ENCODE data around the gene MYL7.

The MYL7 gene

DNA sequence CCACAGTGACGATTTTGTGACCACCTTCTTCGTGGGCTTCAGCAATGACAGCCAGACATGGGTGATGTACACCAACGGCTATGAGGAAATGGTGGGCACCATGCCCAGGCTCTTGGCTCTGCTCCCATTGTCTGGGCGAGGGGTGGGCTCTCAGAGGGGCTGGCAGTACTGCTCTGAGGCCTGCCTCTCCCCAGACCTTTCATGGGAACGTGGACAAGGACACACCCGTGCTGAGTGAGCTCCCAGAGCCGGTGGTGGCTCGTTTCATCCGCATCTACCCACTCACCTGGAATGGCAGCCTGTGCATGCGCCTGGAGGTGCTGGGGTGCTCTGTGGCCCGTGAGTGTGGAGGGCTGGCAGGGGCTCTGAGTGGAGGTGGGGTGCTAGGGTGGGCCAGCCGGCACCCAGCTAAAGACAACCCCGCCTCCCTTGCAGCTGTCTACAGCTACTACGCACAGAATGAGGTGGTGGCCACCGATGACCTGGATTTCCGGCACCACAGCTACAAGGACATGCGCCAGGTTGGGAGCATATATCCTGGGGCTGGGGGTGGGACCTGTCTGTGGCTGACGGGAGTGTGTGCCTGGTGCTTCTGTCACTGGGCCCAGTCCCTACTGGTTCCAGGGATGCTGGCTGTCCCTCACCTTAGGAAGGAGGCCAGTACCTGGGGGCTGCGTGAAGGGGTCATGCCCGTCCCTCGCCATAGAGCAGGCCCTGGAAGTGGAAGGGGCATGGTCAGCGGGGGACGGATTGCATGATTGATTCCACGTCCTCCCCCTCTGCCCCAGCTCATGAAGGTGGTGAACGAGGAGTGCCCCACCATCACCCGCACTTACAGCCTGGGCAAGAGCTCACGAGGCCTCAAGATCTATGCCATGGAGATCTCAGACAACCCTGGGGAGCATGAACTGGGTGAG, 30.2 kb downstream of the MYL7 start:
- Histone ChIP-seq H3K79me2 (ENCODE audit: insufficient read depth, low read length) (no peaks in the 10 kb centered on the region), H4K20me1 (ENCODE audit: low read depth, low read length) (no peaks in the 10 kb centered on the region), H2AFZ (ENCODE audit: low read depth, low read length, severe bottlenecking) (no peak overlapping the region), H3K27me3 (ENCODE audit: low read length) (no peaks in the 10 kb centered on the region), H3F3A (ENCODE audit: insufficient read depth) (no peaks in the 10 kb centered on the region), H3K9me3 (ENCODE audit: insufficient read depth, low read length) (no peaks in the 10 kb centered on the region), H3K9ac (ENCODE audit: low read length) (no peak overlapping the region), H3K4me3 (ENCODE audit: insufficient read depth, low read length, poor library complexity, severe bottlenecking) (no peak overlapping the region), H3K36me3 (ENCODE audit: low read length) (no peaks in the 10 kb centered on the region), H3K9me2 (replicated peaks; ENCODE audit: insufficient read depth, low read length) (no peaks in the 10 kb centered on the region), H3K27ac (ENCODE audit: low read depth, low read length) (no peak overlapping the region), H3K4me2 (ENCODE audit: low read depth, low read length, poor library complexity, severe bottlenecking) (no peak overlapping the region)
- TF ChIP-seq EZH2phosphoT487 (conservative IDR thresholded peaks at IDR 0.05; ENCODE audit: low read length), result no peak
- TF ChIP-seq, protein P1, sequence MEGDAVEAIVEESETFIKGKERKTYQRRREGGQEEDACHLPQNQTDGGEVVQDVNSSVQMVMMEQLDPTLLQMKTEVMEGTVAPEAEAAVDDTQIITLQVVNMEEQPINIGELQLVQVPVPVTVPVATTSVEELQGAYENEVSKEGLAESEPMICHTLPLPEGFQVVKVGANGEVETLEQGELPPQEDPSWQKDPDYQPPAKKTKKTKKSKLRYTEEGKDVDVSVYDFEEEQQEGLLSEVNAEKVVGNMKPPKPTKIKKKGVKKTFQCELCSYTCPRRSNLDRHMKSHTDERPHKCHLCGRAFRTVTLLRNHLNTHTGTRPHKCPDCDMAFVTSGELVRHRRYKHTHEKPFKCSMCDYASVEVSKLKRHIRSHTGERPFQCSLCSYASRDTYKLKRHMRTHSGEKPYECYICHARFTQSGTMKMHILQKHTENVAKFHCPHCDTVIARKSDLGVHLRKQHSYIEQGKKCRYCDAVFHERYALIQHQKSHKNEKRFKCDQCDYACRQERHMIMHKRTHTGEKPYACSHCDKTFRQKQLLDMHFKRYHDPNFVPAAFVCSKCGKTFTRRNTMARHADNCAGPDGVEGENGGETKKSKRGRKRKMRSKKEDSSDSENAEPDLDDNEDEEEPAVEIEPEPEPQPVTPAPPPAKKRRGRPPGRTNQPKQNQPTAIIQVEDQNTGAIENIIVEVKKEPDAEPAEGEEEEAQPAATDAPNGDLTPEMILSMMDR (IDR thresholded peaks at IDR 0.05; ENCODE audit: insufficient read depth, low read length, poor library complexity, severe bottlenecking), result no peak

DNA sequence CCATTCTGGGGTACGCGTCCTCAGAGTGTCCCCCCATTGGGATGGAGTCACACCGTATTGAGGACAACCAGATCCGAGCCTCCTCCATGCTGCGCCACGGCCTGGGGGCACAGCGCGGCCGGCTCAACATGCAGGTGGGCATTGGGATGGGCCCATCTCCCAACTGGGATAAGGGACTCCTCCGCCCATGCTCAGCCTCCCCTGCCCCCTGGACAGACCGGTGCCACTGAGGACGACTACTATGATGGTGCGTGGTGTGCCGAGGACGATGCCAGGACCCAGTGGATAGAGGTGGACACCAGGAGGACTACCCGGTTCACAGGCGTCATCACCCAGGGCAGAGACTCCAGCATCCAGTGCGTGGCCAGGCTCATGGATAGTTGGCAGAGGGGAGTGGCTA, 31.1 kb downstream of the MYL7 start:
- Histone ChIP-seq H3K9me3 (ENCODE audit: insufficient read depth, low read length) (no peaks in the 10 kb centered on the region), H4K20me1 (ENCODE audit: low read depth, low read length) (no peaks in the 10 kb centered on the region), H3K27ac (ENCODE audit: low read depth, low read length) (no peak overlapping the region), H3K4me3 (ENCODE audit: insufficient read depth, low read length, poor library complexity, severe bottlenecking) (no peak overlapping the region), H3K9ac (ENCODE audit: low read length) (no peak overlapping the region), H3K27me3 (ENCODE audit: low read length) (no peaks in the 10 kb centered on the region), H3K36me3 (ENCODE audit: low read length) (no peaks in the 10 kb centered on the region), H3K79me2 (ENCODE audit: insufficient read depth, low read length) (no peaks in the 10 kb centered on the region), H3K4me2 (ENCODE audit: low read depth, low read length, poor library complexity, severe bottlenecking) (no peak overlapping the region), H2AFZ (ENCODE audit: low read depth, low read length, severe bottlenecking) (no peak overlapping the region), H3F3A (ENCODE audit: insufficient read depth) (no peaks in the 10 kb centered on the region), H3K9me2 (replicated peaks; ENCODE audit: insufficient read depth, low read length) (no peaks in the 10 kb centered on the region)
- no peak for TF ChIP-seq EZH2phosphoT487 (conservative IDR thresholded peaks at IDR 0.05; ENCODE audit: low read length)
- TF ChIP-seq, protein P1 (IDR thresholded peaks at IDR 0.05; ENCODE audit: insufficient read depth, low read length, poor library complexity, severe bottlenecking), result no peak

DNA sequence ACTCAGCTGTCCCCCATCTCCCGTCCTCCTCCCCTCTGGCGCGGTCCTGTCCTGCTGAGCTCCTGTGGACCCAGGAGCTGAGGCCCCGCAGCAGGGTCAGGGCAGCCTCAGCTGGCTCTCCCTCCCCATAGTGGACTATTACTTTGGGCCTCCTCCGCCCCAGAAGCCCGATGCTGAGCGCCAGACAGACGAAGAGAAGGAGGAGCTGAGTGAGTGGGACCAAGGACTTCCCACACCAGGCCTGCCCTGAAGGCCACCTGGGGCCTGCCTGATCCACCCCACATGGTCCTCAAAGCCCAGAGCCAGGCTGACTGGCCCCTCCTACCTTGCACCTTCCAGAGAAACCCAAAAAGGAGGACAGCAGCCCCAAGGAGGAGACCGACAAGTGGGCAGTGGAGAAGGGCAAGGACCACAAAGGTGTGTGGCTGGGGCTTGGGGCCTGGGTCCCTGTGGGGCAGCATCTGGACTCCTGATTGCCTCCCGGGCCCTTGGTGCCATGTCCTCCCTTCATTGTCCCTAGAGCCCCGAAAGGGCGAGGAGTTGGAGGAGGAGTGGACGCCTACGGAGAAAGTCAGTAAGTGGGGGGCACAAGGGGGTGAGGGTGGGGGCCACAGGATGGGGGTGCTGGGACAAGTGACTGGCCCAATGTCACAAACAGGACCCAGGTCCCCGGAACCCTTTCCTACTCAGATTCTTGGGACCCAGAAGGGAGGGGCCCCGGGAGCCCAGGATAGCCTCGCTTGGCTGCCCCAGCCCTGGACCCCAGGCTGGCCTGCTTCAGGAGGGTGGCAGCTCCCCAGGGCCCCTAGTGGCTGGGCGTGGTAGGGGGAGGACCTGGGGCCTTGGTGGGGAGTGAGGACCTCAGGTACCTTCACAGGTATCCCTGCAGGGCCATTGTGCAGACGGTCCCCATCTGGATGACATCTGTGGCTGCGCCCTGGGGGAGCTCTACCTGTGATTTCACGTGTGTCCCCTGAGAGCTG, 32.1 kb downstream of the MYL7 start:
- no peak overlapping the region for H3K9ac ChIP-seq (ENCODE audit: low read length)
- no peaks in the 10 kb centered on the region for H3K36me3 ChIP-seq (ENCODE audit: low read length)

More for the DNA sequence above, 32.1 kb downstream of the MYL7 start:
- H3K9me2 ChIP-seq (replicated peaks; ENCODE audit: insufficient read depth, low read length), result no peaks in the 10 kb centered on the region
- H2AFZ ChIP-seq (ENCODE audit: low read depth, low read length, severe bottlenecking), result no peak overlapping the region
- H3K4me3 ChIP-seq (ENCODE audit: insufficient read depth, low read length, poor library complexity, severe bottlenecking), result no peak overlapping the region
- no peak overlapping the region for H3K4me2 ChIP-seq (ENCODE audit: low read depth, low read length, poor library complexity, severe bottlenecking)
- TF ChIP-seq, protein P1 (IDR thresholded peaks at IDR 0.05; ENCODE audit: insufficient read depth, low read length, poor library complexity, severe bottlenecking), result no peak
- no peak for TF ChIP-seq EZH2phosphoT487 (conservative IDR thresholded peaks at IDR 0.05; ENCODE audit: low read length)
- H3F3A ChIP-seq (ENCODE audit: insufficient read depth), result no peaks in the 10 kb centered on the region
- no peaks in the 10 kb centered on the region for H3K27me3 ChIP-seq (ENCODE audit: low read length)
- no peaks in the 10 kb centered on the region for H3K9me3 ChIP-seq (ENCODE audit: insufficient read depth, low read length)
- H4K20me1 ChIP-seq (ENCODE audit: low read depth, low read length), result no peaks in the 10 kb centered on the region
- no peaks in the 10 kb centered on the region for H3K79me2 ChIP-seq (ENCODE audit: insufficient read depth, low read length)
- no peak overlapping the region for H3K27ac ChIP-seq (ENCODE audit: low read depth, low read length)
